ENCODE data around the gene CEACAM18.

The CEACAM18 gene

GRCh38 chr19:51490676-51491075 lies 12.3 kb downstream of the CEACAM18 start:
- TF ChIP-seq EZH2phosphoT487 (IDR thresholded peaks at IDR 0.05; ENCODE audit: borderline replicate concordance, low read length): no peak
- TF ChIP-seq CTCF (IDR thresholded peaks at IDR 0.05; ENCODE audit: low read depth, low read length, poor library complexity, severe bottlenecking): no peak
- no peak overlapping the region for H3K4me3 ChIP-seq (ENCODE audit: low read length)
- no peaks in the 10 kb centered on the region for H3K9me2 ChIP-seq (replicated peaks; ENCODE audit: control insufficient read depth, low read length)
- H3K79me2 ChIP-seq (ENCODE audit: control insufficient read depth, low read length): no peaks in the 10 kb centered on the region
- no peaks in the 10 kb centered on the region for H3K9me3 ChIP-seq (ENCODE audit: control insufficient read depth, insufficient read depth, low read length)
- no peak overlapping the region for H3K27ac ChIP-seq (ENCODE audit: low read depth, low read length)
- no peaks in the 10 kb centered on the region for H3K27me3 ChIP-seq (ENCODE audit: control insufficient read depth, low read length)
- H4K20me1 ChIP-seq (ENCODE audit: control insufficient read depth, insufficient read depth, low read depth, low read length): no peaks in the 10 kb centered on the region
- no peaks in the 10 kb centered on the region for H3K36me3 ChIP-seq (ENCODE audit: control insufficient read depth, low read length)
- H3F3A ChIP-seq (ENCODE audit: control insufficient read depth, insufficient read depth): no peaks in the 10 kb centered on the region
- no peak overlapping the region for H3K4me2 ChIP-seq (ENCODE audit: low read length)
- H3K4me1 ChIP-seq (ENCODE audit: control insufficient read depth, low read length): no peaks in the 10 kb centered on the region

GRCh38 chr19:51491586-51491985 lies 13.2 kb downstream of the CEACAM18 start:
- Histone ChIP-seq H3K27me3 (ENCODE audit: control insufficient read depth, low read length) (no peaks in the 10 kb centered on the region), H3K4me3 (ENCODE audit: low read length) (no peak overlapping the region), H3K9me2 (replicated peaks; ENCODE audit: control insufficient read depth, low read length) (no peaks in the 10 kb centered on the region), H3K79me2 (ENCODE audit: control insufficient read depth, low read length) (no peaks in the 10 kb centered on the region), H3K4me2 (ENCODE audit: low read length) (no peak overlapping the region), H4K20me1 (ENCODE audit: control insufficient read depth, insufficient read depth, low read depth, low read length) (no peaks in the 10 kb centered on the region), H3K4me1 (ENCODE audit: control insufficient read depth, low read length) (no peaks in the 10 kb centered on the region), H3K9me3 (ENCODE audit: control insufficient read depth, insufficient read depth, low read length) (no peaks in the 10 kb centered on the region), H3F3A (ENCODE audit: control insufficient read depth, insufficient read depth) (no peaks in the 10 kb centered on the region), H3K36me3 (ENCODE audit: control insufficient read depth, low read length) (no peaks in the 10 kb centered on the region), H3K27ac (ENCODE audit: low read depth, low read length) (no peak overlapping the region)
- TF ChIP-seq EZH2phosphoT487 (IDR thresholded peaks at IDR 0.05; ENCODE audit: borderline replicate concordance, low read length) (no peak), CTCF (IDR thresholded peaks at IDR 0.05; ENCODE audit: low read depth, low read length, poor library complexity, severe bottlenecking) (no peak)

GRCh38 chr19:51493776-51494175 lies 15.4 kb downstream of the CEACAM18 start:
- no peaks in the 10 kb centered on the region for H3K79me2 ChIP-seq (ENCODE audit: control insufficient read depth, low read length)

More at GRCh38 chr19:51493776-51494175, 15.4 kb downstream of the CEACAM18 start:
- H3K36me3 ChIP-seq (ENCODE audit: control insufficient read depth, low read length): no peaks in the 10 kb centered on the region
- no peak overlapping the region for H3K27ac ChIP-seq (ENCODE audit: low read depth, low read length)
- no peaks in the 10 kb centered on the region for H3K9me2 ChIP-seq (replicated peaks; ENCODE audit: control insufficient read depth, low read length)
- no peaks in the 10 kb centered on the region for H3K27me3 ChIP-seq (ENCODE audit: control insufficient read depth, low read length)
- H3K9me3 ChIP-seq (ENCODE audit: control insufficient read depth, insufficient read depth, low read length): no peaks in the 10 kb centered on the region
- H3K4me1 ChIP-seq (ENCODE audit: control insufficient read depth, low read length): no peaks in the 10 kb centered on the region
- no peaks in the 10 kb centered on the region for H3F3A ChIP-seq (ENCODE audit: control insufficient read depth, insufficient read depth)
- H4K20me1 ChIP-seq (ENCODE audit: control insufficient read depth, insufficient read depth, low read depth, low read length): no peaks in the 10 kb centered on the region
- no peak for TF ChIP-seq CTCF (IDR thresholded peaks at IDR 0.05; ENCODE audit: low read depth, low read length, poor library complexity, severe bottlenecking)
- no peak for TF ChIP-seq EZH2phosphoT487 (IDR thresholded peaks at IDR 0.05; ENCODE audit: borderline replicate concordance, low read length)
- H3K4me3 ChIP-seq (ENCODE audit: low read length): no peak overlapping the region
- no peak overlapping the region for H3K4me2 ChIP-seq (ENCODE audit: low read length)

Measured in DOHH2 (cell line).